Hematopoietic multipotent progenitor cell treated with erythropoietin and hydrocortisone succinate and interleukin-3 and kit ligand, for 4 days (in vitro differentiated cells): ENCODE results near the gene STBD1.
"Not testable (repeated sequence)": the region's sequence is repeated elsewhere in the genome, so short reads cannot be mapped to it uniquely, and the experiment has no call there.

Experiments
- DNase-seq: peaks from one replicate; pipeline ENCODE4 v3.0.0-alpha.2; 2015

The STBD1 gene

GRCh38 chr4:76305971-76306881 lies at the start of gene STBD1:
STBD1 (plus strand) TSS chr4:76306733; CDS start chr4:76306770, 37 bp downstream.
- DNase-seq = peak; percentile 67

- no peak for DNase-seq
Observed at GRCh38 chr4:76256968-76257367, 49.6 kb upstream of the STBD1 start.

GRCh38 chr4:76257824-76258223 lies 48.7 kb upstream of the STBD1 start:
- DNase-seq = no peak

GRCh38 chr4:76260571-76260970 lies 46.0 kb upstream of the STBD1 start:
- DNase-seq = no peak

- no peak for DNase-seq
Observed at GRCh38 chr4:76265631-76266218, 40.8 kb upstream of the STBD1 start.

GRCh38 chr4:76266627-76267026 lies 39.9 kb upstream of the STBD1 start:
- DNase-seq = no peak

GRCh38 chr4:76267811-76268210 lies 38.7 kb upstream of the STBD1 start:
- DNase-seq = no peak

- DNase-seq = no peak
Observed at GRCh38 chr4:76270244-76271175, 36.0 kb upstream of the STBD1 start.

GRCh38 chr4:76271248-76271647 lies 35.3 kb upstream of the STBD1 start:
- no peak for DNase-seq

- DNase-seq = no peak
Observed at GRCh38 chr4:76272073-76272472, 34.5 kb upstream of the STBD1 start.

GRCh38 chr4:76272582-76272981 lies 34.0 kb upstream of the STBD1 start:
- no peak for DNase-seq

- DNase-seq = no peak
Observed at GRCh38 chr4:76272999-76273398, 33.5 kb upstream of the STBD1 start.

- peak; percentile 53 for DNase-seq
Observed at GRCh38 chr4:76275486-76276124, 30.9 kb upstream of the STBD1 start.

- peak; percentile 22 for DNase-seq
Observed at GRCh38 chr4:76276813-76277212, 29.7 kb upstream of the STBD1 start.

- no peak for DNase-seq
Observed at GRCh38 chr4:76277667-76278066, 28.9 kb upstream of the STBD1 start.

GRCh38 chr4:76278583-76278982 lies 27.9 kb upstream of the STBD1 start:
- DNase-seq = peak; percentile 31

- peak; percentile 41 for DNase-seq
Observed at GRCh38 chr4:76279462-76279861, 27.1 kb upstream of the STBD1 start.

GRCh38 chr4:76280488-76281441 lies 25.8 kb upstream of the STBD1 start:
- DNase-seq = no peak

GRCh38 chr4:76281594-76281993 lies 24.9 kb upstream of the STBD1 start:
- not testable (repeated sequence) for DNase-seq

- DNase-seq = no peak
Observed at GRCh38 chr4:76282941-76283689, 23.4 kb upstream of the STBD1 start.

- no peak for DNase-seq
Observed at GRCh38 chr4:76283900-76284299, 22.6 kb upstream of the STBD1 start.
